ENCODE measurements around the gene ZNF618. TPM values are rescaled to one million over a fixed set of nuclear protein-coding genes. Genes with fewer than 3 reads are reported as not detected.

Gene ZNF618
- polyA plus RNA-seq, 1 donor (not counting 4 experiments of a cell fraction or from before 2014, with no cell fraction given), result 2.5 TPM

- Histone ChIP-seq H3K27ac (ENCODE audit: control insufficient read depth, insufficient read depth, low read length) (no peak overlapping the region), H3K4me2 (ENCODE audit: control insufficient read depth, extremely low read depth, insufficient read depth, low read depth, low read length) (no peak overlapping the region), H3K9me1 (ENCODE audit: control insufficient read depth, extremely low read depth, insufficient read depth, low read length) (no peaks in the 10 kb centered on the region), H3K79me2 (ENCODE audit: control insufficient read depth, insufficient read depth, low read length) (no peaks in the 10 kb centered on the region), H3K4me1 (ENCODE audit: control insufficient read depth, extremely low read depth, insufficient read depth, low read length) (no peaks in the 10 kb centered on the region), H3K36me3 (ENCODE audit: control insufficient read depth in 2 of 2, extremely low read depth in 1 of 2, insufficient read depth in 2 of 2, low read length in 2 of 2) (no peaks in the 10 kb centered on the region), H4K20me1 (ENCODE audit: control insufficient read depth, extremely low read depth, insufficient read depth, low read length) (no peaks in the 10 kb centered on the region), H3K27me3 (ENCODE audit: control insufficient read depth, extremely low read depth, insufficient read depth, low read length) (no peaks in the 10 kb centered on the region), H3K9me3 (ENCODE audit: control insufficient read depth, low read depth, low read length) (no peaks in the 10 kb centered on the region), H3K9ac (ENCODE audit: control insufficient read depth, extremely low read depth, insufficient read depth, low read length) (no peak overlapping the region), H3K4me3 (ENCODE audit: control insufficient read depth in 2 of 3, extremely low read depth in 1 of 3, insufficient read depth in 2 of 3, low read depth in 1 of 3, low read length in 3 of 3) (no peak overlapping the region), H2AFZ (ENCODE audit: control insufficient read depth, low read length) (no peak overlapping the region)
- FAIRE-seq (no peak), DNase-seq (ENCODE audit: low read depth, low spot score) (no peak)
- dilution Hi-C loops (cut with MboI; ENCODE audit: extremely low pct_ligation_motif_present, low sequenced_read_pairs), result no loop called here
- no peak for TF ChIP-seq EZH2 (IDR thresholded peaks at IDR 0.05; ENCODE audit: low read length)
- TF ChIP-seq CTCF (optimal IDR thresholded peaks at IDR 0.05 in 1 of 3, IDR thresholded peaks at IDR 0.05 in 1 of 3, conservative IDR thresholded peaks at IDR 0.05 in 1 of 3; ENCODE audit: extremely low read depth in 1 of 3, insufficient read depth in 2 of 3, low read length in 3 of 3), result no peak
These were observed 72.9 kb downstream of the ZNF618 start for GRCh38 chr9:113948891-113949570.

GRCh38 chr9:113949571-113950078 is 73.5 kb downstream of the ZNF618 start:
- H3K9me3 ChIP-seq (ENCODE audit: control insufficient read depth, low read depth, low read length), result no peaks in the 10 kb centered on the region
- H3K9me1 ChIP-seq (ENCODE audit: control insufficient read depth, extremely low read depth, insufficient read depth, low read length), result no peaks in the 10 kb centered on the region
- no peak overlapping the region for H3K4me2 ChIP-seq (ENCODE audit: control insufficient read depth, extremely low read depth, insufficient read depth, low read depth, low read length)
- TF ChIP-seq CTCF (optimal IDR thresholded peaks at IDR 0.05 in 1 of 3, IDR thresholded peaks at IDR 0.05 in 1 of 3, conservative IDR thresholded peaks at IDR 0.05 in 1 of 3; ENCODE audit: extremely low read depth in 1 of 3, insufficient read depth in 2 of 3, low read length in 3 of 3), result no peak
- TF ChIP-seq EZH2 (IDR thresholded peaks at IDR 0.05; ENCODE audit: low read length), result no peak
- dilution Hi-C loops (cut with MboI; ENCODE audit: extremely low pct_ligation_motif_present, low sequenced_read_pairs), result no loop called here
- H3K79me2 ChIP-seq (ENCODE audit: control insufficient read depth, insufficient read depth, low read length), result no peaks in the 10 kb centered on the region
- no peaks in the 10 kb centered on the region for H3K36me3 ChIP-seq (ENCODE audit: control insufficient read depth in 2 of 2, extremely low read depth in 1 of 2, insufficient read depth in 2 of 2, low read length in 2 of 2)
- H3K27me3 ChIP-seq (ENCODE audit: control insufficient read depth, extremely low read depth, insufficient read depth, low read length), result no peaks in the 10 kb centered on the region
- H4K20me1 ChIP-seq (ENCODE audit: control insufficient read depth, extremely low read depth, insufficient read depth, low read length), result no peaks in the 10 kb centered on the region
- no peak overlapping the region for H2AFZ ChIP-seq (ENCODE audit: control insufficient read depth, low read length)
- H3K4me1 ChIP-seq (ENCODE audit: control insufficient read depth, extremely low read depth, insufficient read depth, low read length), result no peaks in the 10 kb centered on the region
- no peak overlapping the region for H3K9ac ChIP-seq (ENCODE audit: control insufficient read depth, extremely low read depth, insufficient read depth, low read length)
- no peak for DNase-seq (ENCODE audit: low read depth, low spot score)
- no peak overlapping the region for H3K4me3 ChIP-seq (ENCODE audit: control insufficient read depth in 2 of 3, extremely low read depth in 1 of 3, insufficient read depth in 2 of 3, low read depth in 1 of 3, low read length in 3 of 3)
- H3K27ac ChIP-seq (ENCODE audit: control insufficient read depth, insufficient read depth, low read length), result no peak overlapping the region
- FAIRE-seq, result no peak
